HG02571 (cell line): ENCODE measurements around the gene BUD13.
"Not testable (repeated sequence)": the region's sequence is repeated elsewhere in the genome, so short reads cannot be mapped to it uniquely, and the experiment has no call there.

ENCODE experiments used
- ATAC-seq: cut with Tn5 transposase; IDR thresholded peaks from one replicate; pipeline ENCODE4 v1.9.1; 2021; ENCODE audit warnings: mild to moderate bottlenecking, moderate library complexity; ENCODE audit not compliant: unreplicated experiment

Gene BUD13, protein sequence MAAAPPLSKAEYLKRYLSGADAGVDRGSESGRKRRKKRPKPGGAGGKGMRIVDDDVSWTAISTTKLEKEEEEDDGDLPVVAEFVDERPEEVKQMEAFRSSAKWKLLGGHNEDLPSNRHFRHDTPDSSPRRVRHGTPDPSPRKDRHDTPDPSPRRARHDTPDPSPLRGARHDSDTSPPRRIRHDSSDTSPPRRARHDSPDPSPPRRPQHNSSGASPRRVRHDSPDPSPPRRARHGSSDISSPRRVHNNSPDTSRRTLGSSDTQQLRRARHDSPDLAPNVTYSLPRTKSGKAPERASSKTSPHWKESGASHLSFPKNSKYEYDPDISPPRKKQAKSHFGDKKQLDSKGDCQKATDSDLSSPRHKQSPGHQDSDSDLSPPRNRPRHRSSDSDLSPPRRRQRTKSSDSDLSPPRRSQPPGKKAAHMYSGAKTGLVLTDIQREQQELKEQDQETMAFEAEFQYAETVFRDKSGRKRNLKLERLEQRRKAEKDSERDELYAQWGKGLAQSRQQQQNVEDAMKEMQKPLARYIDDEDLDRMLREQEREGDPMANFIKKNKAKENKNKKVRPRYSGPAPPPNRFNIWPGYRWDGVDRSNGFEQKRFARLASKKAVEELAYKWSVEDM

DNA sequence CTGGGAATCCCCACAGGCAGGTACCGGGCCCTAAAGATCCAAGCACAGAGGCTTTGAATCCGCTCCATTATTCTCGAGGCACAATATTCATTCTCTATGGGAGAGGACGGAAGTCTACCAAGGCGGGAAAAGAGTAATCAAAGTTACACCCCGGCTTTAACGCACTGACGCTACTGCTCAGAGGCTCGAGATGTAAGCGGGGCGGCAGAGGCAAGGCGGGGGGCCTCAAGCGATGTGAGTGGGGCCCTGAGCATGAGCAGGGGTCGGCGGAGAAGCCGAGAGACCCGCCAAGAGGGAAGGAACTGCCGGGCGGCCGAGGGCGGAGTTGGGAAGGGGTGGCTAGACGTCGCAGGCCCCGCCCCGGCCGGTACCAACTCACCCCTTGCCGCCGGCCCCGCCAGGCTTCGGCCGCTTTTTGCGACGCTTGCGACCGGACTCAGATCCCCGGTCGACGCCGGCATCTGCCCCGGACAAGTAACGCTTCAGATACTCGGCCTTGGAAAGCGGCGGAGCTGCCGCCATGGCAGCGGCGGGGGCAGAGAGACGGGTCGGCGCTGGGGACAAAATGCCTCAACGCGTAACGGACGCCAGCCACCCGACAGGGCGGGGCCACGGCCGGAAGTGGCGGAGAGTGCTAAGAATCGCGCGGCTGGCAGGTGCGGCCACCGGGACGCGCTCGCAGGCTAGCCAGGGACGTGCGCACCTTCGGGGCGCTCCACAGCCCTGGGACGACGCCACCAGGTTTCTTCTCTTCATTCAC lies at the start of gene BUD13:
BUD13 (minus strand) TSS at position 545 of the 760 bp plus-strand sequence; CDS start at position 522, 23 bp downstream.
- ATAC-seq: peak; percentile 84

DNA sequence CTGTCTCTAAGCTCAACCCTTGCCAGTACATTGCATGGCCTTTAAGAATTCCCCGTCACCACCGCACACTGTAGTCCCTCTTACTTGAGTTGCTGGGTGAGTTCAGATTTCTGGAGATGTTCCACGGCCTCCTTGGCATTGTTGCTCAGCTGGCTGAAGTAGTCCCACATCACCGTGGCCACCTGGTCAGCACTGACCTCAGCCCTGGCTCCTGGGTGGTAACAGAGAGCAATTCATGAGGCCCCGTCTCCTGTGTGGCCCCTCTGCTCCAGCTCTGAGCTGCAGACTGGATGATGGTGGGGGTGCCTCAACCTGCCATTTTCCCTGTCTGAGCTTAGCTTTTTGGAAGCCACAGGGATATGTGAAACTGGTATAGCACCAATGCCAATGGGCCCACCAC lies 49.8 kb upstream of the BUD13 start:
- no peak for ATAC-seq

DNA sequence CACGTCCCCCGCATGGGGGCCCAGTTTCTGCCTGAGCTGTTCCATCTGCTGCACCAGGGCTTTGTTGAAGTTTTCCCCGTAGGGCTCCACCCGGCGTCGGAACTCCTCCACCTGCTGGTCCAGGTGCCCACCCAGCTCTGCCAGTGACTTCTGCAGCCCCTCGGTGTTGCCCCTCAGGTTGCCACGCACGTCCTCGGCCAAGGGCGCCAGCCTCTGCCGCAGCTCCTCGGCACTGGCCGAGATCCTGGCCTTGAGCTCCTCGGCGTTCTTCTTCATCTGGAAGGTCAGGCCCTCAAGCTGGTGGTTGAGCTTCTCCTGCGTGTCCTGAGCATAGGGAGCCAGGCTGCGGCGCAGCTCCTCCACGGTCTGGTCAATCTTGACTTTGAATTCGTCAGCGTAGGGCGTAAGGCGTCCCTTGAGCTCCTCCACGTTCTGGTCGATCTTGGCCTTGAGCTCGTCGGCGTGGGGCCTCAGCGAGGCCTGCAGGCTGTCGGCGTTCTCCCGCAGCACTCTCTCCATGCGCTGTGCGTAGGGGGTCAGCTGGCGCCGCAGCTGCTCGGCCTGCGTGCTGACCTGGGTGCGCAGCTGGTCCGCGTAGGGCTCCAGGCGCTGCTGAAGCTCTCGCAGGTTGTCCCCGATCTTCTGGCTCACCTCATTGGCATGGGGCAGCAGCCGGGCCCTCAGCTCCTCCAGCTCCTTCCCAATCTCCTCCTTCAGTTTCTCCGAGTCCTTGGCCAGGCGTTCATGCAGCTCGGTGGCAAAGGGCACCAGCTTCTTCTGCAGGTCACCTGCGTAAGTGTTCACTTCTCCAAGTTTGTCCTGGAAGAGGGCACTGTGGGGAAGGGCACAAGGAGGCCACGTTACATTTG lies 48.5 kb upstream of the BUD13 start:
- ATAC-seq: no peak

DNA sequence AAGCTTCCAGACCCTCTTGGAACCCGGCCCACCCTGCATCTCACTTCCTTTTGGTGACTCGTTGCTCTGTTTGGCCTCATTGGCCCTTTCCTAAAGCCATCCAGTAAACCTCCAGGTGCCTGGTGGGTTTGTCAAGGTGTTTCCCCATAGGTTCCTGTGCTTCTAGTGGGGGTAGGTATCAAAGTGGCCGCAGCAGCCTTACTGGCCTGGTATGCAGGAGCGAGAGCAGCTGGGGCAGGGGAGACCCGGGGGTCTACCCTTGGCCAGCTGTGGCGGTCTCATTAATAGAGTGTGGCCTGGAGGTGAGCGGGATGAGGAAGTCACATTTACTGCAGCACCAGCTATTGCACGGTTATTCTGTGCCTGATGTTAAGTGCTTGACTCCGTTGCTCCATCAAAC lies 46.3 kb upstream of the BUD13 start:
- no peak for ATAC-seq

DNA sequence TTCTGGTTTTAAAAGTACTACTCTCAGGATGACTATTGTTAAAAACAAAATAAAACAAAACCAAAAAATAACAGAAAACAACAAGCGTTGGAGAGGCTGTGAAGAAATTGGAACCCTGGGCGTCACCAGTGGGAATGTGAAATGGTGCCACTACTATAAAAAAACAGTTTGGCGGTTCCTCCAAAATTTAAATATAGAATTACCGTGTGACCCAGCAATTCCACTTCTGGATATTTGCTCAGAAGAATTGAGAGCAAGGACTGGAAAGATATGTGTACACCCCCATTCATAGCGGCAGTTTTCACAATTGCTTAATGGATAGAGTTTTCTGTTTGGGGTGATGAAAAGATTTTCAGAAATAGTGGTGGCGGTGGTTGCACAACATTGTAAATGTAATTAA lies 41.7 kb upstream of the BUD13 start:
- ATAC-seq: no peak

DNA sequence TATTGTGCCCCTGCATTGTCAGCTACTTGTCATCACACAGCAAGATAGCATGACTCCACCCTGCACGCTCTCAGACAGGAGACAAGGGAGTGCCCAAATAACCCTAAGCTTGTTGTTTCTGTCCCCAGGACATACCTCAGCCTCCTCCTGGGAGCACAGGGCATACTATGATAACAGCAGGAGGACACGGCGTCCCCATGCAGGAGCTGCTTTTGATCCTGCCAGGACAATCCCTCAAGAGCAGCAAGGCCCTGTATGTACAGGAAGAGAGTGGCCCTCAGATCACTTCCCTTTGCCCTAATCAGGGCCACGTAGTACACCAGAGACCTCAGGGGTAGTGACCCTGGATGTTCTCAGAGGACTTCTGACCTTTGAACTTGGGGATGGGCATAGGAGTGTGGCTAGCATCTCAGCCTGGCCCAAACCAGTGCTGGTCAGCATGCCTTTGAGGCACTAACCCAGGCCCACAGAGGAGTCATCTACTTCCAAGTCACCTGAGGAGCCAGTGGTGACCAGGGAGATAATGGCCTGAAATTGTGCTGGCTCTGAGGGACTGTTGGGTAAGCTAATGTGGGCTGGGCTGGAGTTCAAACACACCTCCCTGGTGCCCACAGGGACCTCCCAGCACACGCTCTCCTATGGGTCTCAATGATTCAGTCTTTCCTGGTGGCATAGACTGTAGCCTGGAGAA lies 41.1 kb upstream of the BUD13 start:
- no peak for ATAC-seq

DNA sequence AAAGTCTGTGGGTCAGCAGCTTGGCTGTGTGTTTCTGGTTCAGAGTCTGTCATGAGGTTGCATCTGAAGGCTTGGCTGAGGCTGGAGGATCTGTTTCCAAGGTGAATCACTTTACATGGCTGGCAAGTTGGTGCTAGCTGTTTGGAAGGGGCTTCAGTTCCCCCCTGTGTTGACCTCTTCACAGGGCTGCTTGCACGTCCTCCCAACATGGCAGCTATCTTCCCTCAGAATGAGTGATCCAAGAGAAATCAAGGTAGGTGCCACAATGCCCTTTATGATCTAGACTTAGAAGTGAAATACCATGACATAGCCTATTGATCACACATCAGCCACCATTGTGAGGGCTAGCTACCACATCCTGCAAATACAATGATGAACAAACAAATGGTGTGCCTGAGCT lies 40.4 kb upstream of the BUD13 start:
- ATAC-seq: no peak

DNA sequence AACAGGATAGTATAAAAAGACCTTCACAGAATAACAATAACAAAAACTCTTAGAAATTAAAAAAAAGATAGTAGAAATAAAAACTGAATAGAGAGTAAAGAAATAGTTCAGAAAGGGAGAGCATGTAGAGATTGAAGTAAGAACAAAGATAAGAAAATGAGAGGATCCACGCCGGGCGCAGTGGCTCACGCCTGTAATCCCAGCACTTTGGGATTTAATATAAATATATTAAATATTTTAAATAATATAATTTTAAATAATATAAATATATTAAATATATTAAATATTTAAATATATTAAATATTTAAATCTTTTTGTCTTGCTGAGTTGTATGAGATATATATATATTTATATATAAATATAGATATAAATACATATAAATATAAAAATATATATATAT lies 39.3 kb upstream of the BUD13 start:
- no peak for ATAC-seq

DNA sequence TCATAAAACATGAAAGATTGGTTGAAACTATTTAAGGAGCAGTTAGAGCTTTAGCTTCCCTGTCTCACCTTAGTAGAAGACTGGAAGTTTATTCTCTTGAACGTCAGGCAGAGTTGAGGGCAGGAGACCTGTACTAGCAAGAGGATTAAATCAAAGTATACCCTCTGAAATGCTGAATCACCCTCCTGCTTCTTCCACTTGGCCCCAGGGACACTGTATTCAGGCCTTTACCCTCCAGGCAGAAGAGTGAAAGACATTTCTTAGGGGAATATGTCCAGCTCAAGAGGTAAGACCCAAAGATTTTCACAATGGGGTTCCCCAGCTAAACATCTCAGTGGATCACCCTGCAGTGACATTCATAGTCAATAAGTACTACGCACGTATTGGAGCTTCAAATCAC lies 38.4 kb upstream of the BUD13 start:
- no peak for ATAC-seq

DNA sequence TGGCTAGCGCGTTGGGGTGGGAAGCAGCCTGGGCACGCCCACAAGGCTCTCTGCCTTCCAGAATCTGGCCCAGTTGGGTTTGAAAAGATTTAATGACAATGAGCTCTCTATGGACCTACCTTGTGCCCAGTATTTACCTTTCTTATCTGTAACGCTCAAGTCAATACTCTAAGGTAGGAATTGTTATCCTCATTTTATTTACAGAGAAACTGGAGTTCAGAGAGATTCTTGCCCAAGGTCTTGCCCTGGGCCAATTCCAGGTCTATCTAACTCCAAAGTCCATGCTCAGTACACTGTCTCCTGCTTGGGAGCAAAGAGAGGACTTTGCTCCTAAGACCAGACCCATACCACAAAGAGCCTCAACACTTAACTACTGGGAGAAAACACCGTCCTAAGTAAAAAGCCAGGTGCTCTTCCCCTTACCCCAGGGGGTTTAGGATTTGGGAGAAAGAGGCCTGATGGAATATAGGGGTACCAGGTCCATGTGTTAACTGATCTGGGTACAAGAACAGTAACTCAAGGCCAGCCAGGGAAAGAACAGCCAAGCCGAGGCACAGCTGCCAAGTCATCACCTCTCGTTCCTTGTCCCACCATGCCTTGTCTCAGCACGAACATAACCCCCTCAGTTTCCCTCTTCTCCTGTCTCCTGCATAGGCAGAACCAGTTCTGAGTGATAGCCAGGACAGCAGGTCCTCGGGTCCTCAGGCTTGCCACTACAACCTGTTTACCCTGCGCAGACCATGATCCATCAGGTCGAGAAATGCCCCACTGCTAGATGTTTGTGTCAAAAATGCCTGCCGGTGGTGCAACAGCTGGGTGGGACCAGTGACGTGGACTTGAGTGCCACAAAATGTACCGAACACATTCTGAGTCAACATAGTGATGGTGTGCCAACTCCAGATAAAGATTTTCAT lies 35.7 kb upstream of the BUD13 start:
- ATAC-seq: no peak

DNA sequence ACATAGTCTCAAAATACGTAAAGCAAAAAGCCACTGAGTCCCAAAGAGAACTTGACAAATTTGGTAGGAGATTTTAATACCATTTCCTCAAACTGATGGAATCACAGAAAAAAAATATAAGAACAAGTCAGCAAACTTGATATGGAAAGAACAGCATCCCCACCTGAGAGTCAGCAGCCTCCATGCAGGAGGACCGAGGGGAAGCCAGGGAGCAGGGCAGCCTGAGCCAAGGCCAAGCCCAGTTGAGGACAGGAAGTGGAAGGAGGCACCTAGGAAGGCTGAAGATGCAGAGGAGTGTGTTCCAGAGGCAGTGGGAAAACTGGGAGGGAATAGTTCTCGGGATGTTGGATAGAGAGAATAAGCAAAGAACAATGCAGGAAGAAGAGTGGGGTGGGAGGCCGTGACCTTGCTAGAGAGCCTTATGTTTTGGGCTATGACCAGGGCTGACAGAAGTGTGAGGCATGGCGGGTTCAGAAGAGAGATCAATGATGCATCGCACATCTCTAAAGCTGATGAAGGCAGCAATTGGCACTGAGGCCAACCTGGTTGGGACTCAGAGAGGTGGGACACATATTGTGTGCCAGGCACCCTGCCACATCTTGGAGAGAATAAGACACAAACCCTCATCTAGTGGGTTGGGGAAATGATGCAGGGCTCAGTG lies 34.9 kb upstream of the BUD13 start:
- ATAC-seq: no peak

DNA sequence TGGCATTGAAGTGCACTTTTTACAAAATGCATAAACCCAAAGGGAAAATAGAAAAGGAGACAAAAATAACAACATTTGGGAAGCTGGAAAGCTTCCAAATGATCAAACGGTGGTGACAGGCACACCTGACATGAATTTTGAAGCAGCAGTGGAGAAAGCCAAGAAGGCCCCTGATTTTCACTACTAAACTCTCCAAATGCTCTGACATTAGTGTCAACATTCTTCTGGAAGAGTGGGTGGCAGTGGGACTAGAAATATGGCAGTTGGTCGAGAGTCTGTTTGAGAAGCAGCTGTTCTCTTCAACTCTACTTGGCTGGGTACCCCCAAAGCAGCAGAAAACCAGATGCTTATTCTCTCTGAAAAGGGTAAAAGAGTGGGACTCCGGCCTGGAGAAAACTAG lies 31.2 kb upstream of the BUD13 start:
- ATAC-seq: no peak

DNA sequence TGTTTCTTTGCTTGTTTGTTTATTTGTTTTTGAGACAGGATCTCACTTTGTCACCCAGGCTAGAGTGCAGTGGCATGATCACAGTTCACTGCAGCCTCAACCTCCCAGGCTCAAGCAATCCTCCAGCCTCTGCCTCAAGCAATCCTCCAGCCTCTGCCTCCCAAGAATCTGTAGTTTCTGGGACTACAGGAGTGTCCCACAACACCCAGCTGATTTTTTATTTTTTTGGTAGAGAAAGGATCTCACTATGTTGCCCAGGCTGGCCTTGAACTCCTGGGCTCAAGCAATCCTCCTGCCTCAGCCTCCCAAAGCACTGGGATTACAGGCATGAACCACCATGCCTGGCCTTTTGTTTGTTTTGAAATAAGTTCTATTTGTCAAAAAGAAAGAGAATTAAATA lies 28.9 kb upstream of the BUD13 start:
- ATAC-seq: not testable (repeated sequence)

DNA sequence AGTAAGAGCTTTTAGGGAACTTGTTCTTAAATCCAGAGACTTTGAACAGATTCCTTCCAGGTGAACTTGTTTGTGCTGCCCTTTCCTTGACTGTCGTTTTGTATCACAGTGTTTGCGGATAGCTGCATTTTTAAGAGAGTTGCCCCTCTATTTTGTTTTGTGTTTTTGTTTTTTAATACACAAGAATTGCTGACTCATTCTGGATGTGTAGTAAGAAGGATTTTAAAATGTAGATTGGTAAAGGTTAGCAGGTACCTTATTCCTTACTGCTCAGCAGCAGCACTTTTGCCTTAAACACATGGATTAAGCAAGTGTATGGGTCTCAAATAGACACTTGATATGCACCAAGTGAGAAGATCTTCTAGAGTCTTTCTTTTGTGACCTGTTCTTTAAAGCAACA lies 27.8 kb upstream of the BUD13 start:
- ATAC-seq: no peak

DNA sequence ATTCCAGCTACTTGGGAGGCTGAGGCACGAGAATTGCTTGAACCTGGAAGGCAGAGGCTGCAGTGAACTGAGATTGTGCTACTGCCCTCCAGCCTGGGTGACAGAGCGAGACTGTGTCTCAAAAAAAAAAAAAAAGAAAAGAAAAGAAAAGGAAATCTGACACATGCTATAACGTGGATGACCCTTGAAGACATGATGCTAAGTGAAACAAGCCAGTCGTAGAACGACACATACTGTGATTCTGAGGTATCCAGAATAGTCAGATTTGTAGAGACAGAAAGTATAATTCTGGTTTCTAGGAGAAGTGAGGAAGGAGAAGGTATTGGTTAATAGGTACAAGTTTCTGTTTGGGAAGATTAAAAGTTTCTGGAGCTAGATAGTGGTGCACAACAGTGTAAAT lies 25.6 kb upstream of the BUD13 start:
- ATAC-seq: no peak

DNA sequence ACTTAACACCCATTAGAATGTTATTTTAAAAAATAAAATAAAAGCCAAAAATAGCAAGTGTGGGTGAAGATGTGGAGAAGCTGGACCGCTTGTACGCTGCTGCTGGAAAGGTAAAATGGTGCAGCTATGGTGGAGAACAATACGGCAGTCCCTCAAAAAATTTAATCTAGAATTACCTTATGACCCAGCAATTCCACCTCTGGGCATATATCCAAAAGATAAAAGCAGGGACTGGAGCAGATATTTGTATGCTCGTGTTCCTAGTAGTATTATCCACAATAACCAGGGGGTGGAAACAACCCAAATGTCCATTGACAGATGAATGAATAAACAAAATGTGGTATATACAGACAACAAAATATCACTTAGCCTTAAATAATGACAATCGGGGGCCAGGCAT lies 25.0 kb upstream of the BUD13 start:
- no peak for ATAC-seq

DNA sequence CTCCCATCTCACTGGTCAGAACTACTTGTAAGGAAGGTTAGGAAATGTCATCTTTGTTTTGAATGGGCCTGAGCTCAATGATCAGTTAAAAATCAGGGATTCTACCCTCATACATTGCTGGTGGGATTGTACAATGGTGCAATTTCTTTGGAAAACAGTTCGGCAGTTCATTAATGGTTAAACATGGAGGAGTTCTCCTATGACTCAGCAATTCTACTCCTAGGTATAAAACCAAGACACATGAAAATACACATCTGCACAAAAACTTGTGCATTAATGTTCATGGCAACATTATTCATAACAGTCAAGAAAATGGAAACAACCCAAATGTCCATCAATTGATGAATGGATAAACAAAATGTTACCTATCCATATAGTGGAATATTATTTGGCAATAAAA lies 23.8 kb upstream of the BUD13 start:
- ATAC-seq: no peak

DNA sequence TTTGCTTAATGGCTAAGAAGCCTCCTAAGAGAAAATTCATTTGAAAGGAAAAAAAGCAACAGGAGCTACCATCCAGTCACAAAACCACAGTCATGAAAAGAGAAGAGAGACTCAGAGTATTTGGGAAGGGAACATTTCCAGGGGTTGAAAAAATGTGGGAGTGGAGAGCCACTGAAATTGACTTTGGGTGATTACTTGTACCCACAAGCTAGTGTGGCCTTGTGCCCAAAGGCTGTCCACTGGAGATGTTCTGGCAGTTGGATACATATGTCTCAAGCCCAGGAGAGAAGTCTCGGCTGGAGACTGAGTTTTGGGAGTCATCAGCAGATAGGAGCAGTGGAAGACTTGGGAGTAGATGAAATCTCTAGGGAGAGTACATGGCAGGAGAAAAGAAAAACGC lies 22.1 kb upstream of the BUD13 start:
- no peak for ATAC-seq

DNA sequence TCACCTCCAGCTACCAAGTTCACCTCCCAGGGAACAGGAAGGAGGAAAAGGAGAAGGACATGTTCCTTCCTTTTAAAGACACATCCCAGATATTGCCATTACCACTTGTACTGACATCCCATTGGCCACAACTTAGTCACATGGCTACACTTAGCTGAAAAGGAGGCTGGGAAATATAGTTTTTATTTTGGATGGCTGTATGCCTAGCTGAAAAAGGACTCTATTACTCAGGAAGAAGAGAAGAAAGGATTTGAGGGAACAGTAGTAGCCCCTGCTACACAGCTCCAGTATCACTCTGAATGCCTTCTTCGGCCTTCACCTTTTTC lies 20.9 kb upstream of the BUD13 start:
- ATAC-seq: no peak
